ENCODE data around the gene AEBP2. TPM values are rescaled to one million over a fixed set of nuclear protein-coding genes. Genes with fewer than 3 reads are reported as not detected.
A peak's percentile ranks its signal among the peaks of the same experiment; 100 is the strongest.

Gene AEBP2
- total and polyA plus RNA-seq, 2 experiments from 2014 or later = 13.6 to 23.0 TPM

GRCh38 chr12:19529951-19530636 is 90.8 kb downstream of the AEBP2 start:
- TF ChIP-seq, protein P1, sequence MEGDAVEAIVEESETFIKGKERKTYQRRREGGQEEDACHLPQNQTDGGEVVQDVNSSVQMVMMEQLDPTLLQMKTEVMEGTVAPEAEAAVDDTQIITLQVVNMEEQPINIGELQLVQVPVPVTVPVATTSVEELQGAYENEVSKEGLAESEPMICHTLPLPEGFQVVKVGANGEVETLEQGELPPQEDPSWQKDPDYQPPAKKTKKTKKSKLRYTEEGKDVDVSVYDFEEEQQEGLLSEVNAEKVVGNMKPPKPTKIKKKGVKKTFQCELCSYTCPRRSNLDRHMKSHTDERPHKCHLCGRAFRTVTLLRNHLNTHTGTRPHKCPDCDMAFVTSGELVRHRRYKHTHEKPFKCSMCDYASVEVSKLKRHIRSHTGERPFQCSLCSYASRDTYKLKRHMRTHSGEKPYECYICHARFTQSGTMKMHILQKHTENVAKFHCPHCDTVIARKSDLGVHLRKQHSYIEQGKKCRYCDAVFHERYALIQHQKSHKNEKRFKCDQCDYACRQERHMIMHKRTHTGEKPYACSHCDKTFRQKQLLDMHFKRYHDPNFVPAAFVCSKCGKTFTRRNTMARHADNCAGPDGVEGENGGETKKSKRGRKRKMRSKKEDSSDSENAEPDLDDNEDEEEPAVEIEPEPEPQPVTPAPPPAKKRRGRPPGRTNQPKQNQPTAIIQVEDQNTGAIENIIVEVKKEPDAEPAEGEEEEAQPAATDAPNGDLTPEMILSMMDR (IDR thresholded peaks at IDR 0.05; ENCODE audit: low read depth, low read length) = no peak
- H3K36me3 ChIP-seq = no peaks in the 10 kb centered on the region
- no peaks in the 10 kb centered on the region for H3K27me3 ChIP-seq
- no peaks in the 10 kb centered on the region for H3K9me3 ChIP-seq (ENCODE audit: low read depth)
- peaks cover 19% of the 10 kb centered on the region for H3K4me1 ChIP-seq (ENCODE audit: low read depth)
- no peak overlapping the region for H3K27ac ChIP-seq
- DNase-seq (ENCODE audit: low read depth in 1 of 2, low spot score in 1 of 2) = peak in 1 of 2 donors; percentile 57
- no peak overlapping the region for H3K4me3 ChIP-seq

DNA sequence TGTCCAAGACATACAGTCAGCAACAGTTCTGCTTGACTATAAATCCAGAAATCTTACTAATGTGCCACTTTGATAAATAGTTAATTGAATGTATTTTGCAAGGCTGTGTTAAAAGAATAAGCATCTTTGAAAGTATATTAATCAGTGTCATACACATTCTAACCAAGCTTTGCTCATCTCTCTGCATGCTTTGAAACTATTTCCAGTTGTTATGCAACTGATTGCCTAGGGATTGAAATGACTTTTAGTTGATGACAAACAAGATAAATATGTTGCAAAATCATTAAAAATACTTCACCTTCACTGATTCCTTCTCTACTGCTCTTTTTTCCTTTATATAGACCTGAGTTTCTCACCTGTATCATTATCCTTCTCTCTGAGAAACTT is 91.3 kb downstream of the AEBP2 start:
- DNase-seq (ENCODE audit: low read depth in 1 of 2, low spot score in 1 of 2) = peak in 1 of 2 donors; percentile 43

DNA sequence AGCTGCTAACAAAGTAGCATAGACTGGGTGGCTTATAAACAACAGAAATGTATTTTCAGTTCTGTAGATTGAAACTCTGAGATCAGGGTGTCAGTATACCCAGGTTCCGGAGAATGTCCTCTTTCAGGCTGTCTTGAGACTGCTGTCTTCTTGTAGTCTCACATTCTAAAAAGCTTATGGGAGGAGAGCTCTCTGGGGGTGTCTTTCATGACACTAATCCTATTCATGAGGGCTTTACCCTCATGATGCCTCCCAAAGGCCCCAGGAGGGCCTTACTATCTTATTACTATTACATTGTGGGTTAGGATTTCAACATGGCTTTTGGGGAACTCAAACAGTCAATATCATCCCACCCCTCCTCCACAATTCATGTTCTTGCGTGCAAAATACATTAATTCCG is 94.3 kb downstream of the AEBP2 start:
- TF ChIP-seq, protein P1 (IDR thresholded peaks at IDR 0.05; ENCODE audit: low read depth, low read length) = no peak
- H3K4me3 ChIP-seq = no peak overlapping the region
- H3K27ac ChIP-seq = no peak overlapping the region
- H3K4me1 ChIP-seq (ENCODE audit: low read depth) = no peaks in the 10 kb centered on the region
- H3K9me3 ChIP-seq (ENCODE audit: low read depth) = no peaks in the 10 kb centered on the region
- no peaks in the 10 kb centered on the region for H3K36me3 ChIP-seq
- H3K27me3 ChIP-seq = no peaks in the 10 kb centered on the region
- no peak for DNase-seq (ENCODE audit: low read depth in 1 of 2, low spot score in 1 of 2)

More for the DNA sequence above, 91.3 kb downstream of the AEBP2 start:
- TF ChIP-seq, protein P1 (IDR thresholded peaks at IDR 0.05; ENCODE audit: low read depth, low read length) = no peak
- Histone ChIP-seq H3K27me3 (no peaks in the 10 kb centered on the region), H3K4me3 (no peak overlapping the region), H3K4me1 (ENCODE audit: low read depth) (peaks cover 19% of the 10 kb centered on the region), H3K9me3 (ENCODE audit: low read depth) (no peaks in the 10 kb centered on the region), H3K36me3 (no peaks in the 10 kb centered on the region), H3K27ac (no peak overlapping the region)

GRCh38 chr12:19539071-19539470 is 99.8 kb downstream of the AEBP2 start:
- Histone ChIP-seq H3K27ac (no peak overlapping the region), H3K27me3 (no peaks in the 10 kb centered on the region), H3K36me3 (no peaks in the 10 kb centered on the region), H3K9me3 (ENCODE audit: low read depth) (no peaks in the 10 kb centered on the region), H3K4me3 (no peak overlapping the region), H3K4me1 (ENCODE audit: low read depth) (no peaks in the 10 kb centered on the region)
- TF ChIP-seq, protein P1 (IDR thresholded peaks at IDR 0.05; ENCODE audit: low read depth, low read length) = no peak
- DNase-seq (ENCODE audit: low read depth in 1 of 2, low spot score in 1 of 2) = no peak

DNA sequence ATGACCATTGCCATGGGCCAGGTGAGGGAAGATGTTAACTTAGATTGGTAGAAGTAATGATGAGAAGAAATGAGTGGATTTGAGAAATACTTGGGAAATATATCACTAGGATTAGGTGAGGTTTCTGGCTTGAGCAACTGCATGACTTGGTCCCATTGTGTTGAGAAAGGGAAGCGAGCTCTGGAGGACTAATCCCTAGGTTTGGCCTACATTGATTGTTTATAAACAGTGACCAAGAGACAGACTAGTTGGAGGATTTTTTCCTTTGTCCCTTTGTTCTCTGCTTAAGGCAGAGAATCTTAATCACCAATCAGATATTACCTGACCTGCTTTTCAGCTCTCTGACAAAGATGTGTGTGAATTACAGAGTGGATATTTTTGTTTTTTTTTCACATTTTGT is 100.5 kb downstream of the AEBP2 start:
- H3K27me3 ChIP-seq = no peaks in the 10 kb centered on the region
- TF ChIP-seq, protein P1 (IDR thresholded peaks at IDR 0.05; ENCODE audit: low read depth, low read length) = no peak
- no peak for DNase-seq (ENCODE audit: low read depth in 1 of 2, low spot score in 1 of 2)

More for the DNA sequence above, 100.5 kb downstream of the AEBP2 start:
- Histone ChIP-seq H3K27ac (no peak overlapping the region), H3K4me1 (ENCODE audit: low read depth) (no peaks in the 10 kb centered on the region), H3K36me3 (no peaks in the 10 kb centered on the region), H3K4me3 (no peak overlapping the region), H3K9me3 (ENCODE audit: low read depth) (no peaks in the 10 kb centered on the region)

Data from cardiac muscle cell (in vitro differentiated cells and primary cell).